Measurements from ENCODE around the gene MYOCOS.

The MYOCOS gene

DNA sequence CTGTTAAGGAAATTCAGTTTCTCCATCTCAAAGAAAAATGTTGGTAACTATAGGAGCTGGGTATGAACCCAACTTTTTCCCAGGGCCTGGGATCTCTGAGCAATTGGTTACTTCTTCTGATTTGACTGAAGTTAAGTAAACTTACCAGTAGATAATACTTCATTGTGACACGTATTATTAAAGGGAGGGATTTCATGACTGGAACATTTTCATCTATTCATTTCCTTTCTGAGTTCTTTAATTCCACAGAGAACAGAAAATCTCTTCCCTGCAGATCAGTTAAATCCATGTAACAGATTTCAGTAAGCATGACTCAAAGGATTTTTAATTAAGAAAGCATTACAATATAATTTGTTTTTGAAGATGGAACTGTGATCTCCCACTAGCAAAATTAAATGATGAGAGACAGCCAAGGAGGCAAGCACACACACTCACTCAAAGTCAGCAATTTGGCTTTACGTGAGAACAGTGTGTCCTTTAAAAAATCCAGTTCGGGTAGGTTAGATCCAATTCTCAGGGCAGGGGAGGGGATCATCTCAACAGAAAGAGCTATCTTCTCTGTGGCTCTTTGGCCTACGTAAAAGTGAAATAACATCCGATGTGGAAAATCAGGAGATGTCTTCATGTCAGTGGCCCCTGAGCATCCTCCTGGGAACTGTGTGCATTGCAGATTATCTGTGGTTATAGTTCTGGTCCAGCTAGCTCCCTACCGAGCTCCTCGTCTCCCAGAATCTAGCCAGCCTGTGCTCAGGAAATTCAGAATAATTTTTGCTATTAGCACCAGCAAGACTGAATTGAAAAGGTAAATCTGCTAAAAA, 41.2 kb downstream of the MYOCOS start:
- no peak overlapping the region for H3K4me3 ChIP-seq (ENCODE audit: low read depth, low read length)
- TF ChIP-seq, protein P1, sequence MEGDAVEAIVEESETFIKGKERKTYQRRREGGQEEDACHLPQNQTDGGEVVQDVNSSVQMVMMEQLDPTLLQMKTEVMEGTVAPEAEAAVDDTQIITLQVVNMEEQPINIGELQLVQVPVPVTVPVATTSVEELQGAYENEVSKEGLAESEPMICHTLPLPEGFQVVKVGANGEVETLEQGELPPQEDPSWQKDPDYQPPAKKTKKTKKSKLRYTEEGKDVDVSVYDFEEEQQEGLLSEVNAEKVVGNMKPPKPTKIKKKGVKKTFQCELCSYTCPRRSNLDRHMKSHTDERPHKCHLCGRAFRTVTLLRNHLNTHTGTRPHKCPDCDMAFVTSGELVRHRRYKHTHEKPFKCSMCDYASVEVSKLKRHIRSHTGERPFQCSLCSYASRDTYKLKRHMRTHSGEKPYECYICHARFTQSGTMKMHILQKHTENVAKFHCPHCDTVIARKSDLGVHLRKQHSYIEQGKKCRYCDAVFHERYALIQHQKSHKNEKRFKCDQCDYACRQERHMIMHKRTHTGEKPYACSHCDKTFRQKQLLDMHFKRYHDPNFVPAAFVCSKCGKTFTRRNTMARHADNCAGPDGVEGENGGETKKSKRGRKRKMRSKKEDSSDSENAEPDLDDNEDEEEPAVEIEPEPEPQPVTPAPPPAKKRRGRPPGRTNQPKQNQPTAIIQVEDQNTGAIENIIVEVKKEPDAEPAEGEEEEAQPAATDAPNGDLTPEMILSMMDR (IDR thresholded peaks at IDR 0.05; ENCODE audit: low read depth, low read length, missing control alignments): no peak
- no peak for DNase-seq (ENCODE audit: low read depth)

DNA sequence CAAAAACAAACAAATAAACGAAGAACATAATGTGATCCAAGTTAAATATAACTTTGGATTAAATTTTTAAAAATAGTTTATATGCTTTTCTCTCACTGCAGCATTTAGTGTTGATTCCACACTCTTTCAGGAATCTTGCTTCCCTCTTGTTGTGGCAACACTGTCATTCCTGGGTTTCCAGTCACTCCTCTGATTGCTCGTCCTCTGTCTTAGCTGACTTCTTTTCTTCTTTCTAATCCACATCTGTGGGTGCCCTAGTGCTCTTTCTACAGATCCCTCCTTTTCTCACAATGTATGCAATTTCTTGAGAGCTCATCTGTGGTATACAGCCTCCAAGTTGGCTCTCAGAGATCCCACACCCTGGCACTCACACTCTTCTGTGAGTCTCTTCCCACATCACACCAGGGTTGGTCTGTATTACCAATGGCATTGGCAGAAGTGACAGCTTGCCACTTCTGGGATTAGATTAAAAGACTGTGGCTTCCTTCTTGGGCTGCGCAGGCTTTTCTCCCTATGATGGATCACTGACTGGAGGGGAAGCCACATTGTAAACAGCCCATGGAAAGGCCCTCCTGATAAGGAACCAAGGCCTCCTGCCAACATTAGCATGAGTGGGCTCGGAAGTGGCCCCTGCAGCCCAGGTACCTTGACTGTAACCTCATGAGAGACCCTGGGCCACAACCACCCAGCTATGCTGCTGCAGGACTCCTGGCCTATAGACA, 42.0 kb downstream of the MYOCOS start:
- TF ChIP-seq, protein P1 (IDR thresholded peaks at IDR 0.05; ENCODE audit: low read depth, low read length, missing control alignments): no peak
- H3K4me3 ChIP-seq (ENCODE audit: low read depth, low read length): no peak overlapping the region

DNA sequence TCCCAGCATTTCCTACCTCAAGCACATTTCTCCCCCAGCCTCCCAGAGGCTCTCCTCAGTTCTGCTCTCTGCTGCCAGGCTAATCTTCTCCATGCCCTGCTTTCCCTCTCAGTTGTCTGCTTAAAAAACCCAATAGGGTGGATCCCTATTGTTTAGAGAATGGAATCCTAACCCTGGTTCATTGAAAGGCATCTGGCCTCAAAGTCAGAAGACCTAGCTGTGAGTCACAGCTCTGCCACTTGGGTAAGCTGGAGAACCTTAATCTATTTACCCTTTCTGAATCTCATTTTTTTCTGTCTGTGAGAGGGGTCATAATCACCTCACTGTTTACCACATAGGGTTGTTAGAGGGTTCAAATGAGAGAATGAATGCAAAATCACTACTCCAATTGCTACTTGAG, 42.9 kb downstream of the MYOCOS start:
- TF ChIP-seq, protein P1 (IDR thresholded peaks at IDR 0.05; ENCODE audit: low read depth, low read length, missing control alignments): no peak
- DNase-seq (ENCODE audit: low read depth): no peak
- H3K4me3 ChIP-seq (ENCODE audit: low read depth, low read length): no peak overlapping the region

More for the DNA sequence above, 42.0 kb downstream of the MYOCOS start:
- DNase-seq (ENCODE audit: low read depth): no peak

DNA sequence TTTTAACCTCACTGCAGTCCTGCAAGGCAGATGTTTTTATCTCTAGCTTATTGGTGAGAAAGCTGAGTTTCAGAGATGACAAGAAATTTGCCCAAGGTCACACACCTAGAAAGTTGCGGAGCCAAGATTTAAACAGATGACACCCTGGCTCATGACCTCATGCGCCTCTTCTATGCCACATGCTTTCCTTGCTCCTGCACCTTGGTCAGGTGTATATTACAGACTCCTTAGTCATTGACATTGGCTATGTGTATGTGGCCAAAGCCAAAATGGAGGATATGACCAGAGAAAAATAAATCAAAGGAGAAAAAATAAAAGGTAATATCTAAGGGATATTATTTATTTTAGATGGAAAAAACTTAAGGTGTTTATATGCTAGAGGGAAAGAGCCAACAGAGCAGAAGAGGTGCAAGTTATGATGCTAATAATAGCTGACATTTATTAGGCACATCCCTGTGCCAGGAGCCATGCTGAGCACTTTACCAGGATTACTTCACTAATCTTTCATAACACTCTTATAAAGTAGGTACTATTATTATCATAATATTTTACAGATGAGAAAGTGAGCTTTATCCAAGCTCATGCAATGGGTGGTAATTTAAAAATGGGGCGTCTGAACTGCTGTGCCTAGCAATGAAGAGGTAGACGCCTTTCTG, 44.2 kb downstream of the MYOCOS start:
- DNase-seq (ENCODE audit: low read depth): no peak
- TF ChIP-seq, protein P1 (IDR thresholded peaks at IDR 0.05; ENCODE audit: low read depth, low read length, missing control alignments): no peak
- no peak overlapping the region for H3K4me3 ChIP-seq (ENCODE audit: low read depth, low read length)

DNA sequence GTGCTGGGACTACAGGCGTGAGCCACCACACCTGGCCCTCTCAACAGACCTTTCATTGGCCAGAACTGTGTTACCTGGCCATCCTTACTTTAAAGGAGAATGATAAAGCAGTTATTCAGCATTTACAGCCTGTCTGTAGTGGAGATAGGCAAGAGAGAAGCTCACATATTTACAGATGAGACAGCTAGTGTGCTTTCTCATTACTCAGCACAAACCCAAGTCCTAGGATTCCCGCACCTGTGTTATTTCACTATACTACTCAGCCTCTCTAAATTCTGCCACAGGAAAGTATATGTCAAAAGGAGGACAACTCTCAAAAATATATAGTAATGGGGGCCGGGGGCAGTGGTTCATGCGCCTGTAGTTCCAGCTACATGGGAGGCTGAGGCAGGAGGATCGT, 46.3 kb downstream of the MYOCOS start:
- H3K4me3 ChIP-seq (ENCODE audit: low read depth, low read length): no peak overlapping the region
- TF ChIP-seq, protein P1 (IDR thresholded peaks at IDR 0.05; ENCODE audit: low read depth, low read length, missing control alignments): no peak
- DNase-seq (ENCODE audit: low read depth): no peak

DNA sequence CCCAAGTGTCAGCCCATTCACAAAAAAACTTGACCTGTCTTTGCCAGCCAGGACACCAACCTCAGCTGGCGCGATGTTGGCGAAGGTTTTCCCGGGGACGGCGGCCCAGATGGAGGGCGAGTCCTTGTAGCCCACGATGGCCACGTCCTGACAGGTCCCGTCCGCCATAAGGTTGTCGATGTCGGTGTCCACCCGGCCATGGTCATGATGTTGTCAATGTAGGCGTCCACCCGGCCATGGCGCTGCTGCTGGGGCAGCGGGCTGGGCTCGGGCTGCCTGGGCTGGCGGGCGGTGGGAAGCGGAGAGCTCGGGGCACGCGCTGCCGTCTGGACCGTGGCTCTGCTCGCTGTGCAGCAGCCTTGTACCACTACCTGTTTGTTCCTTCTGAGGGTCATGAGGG, 48.7 kb downstream of the MYOCOS start:
- H3K4me3 ChIP-seq (ENCODE audit: low read depth, low read length): no peak overlapping the region
- DNase-seq (ENCODE audit: low read depth): no peak
- TF ChIP-seq, protein P1 (IDR thresholded peaks at IDR 0.05; ENCODE audit: low read depth, low read length, missing control alignments): no peak
